GM23338 (cell line): ENCODE results near the gene PCDHGA11. TPM values are rescaled to one million over a fixed set of nuclear protein-coding genes. Genes with fewer than 3 reads are reported as not detected.

Source experiments
- ATAC-seq: fragments of 200-7000 bp; cut with Tn5 transposase; 3 replicates; pipeline ENCODE4 v1.9.1; 2020
- DNase-seq: peaks from one replicate; pipeline ENCODE4 v3.0.0-alpha.2; 2015; ENCODE audit warnings: low spot score
- H2AFZ ChIP-seq: fragments of 200-600 bp; sonication (generic); 2 replicates; pipeline ENCODE4 v1.8.0; 2016; ENCODE audit warnings: antibody characterized with exemption, mild to moderate bottlenecking, moderate library complexity
- H3F3A ChIP-seq: fragments of 200-600 bp; sonication (generic); replicated peaks from 2 replicates; pipeline ENCODE4 v1.8.0; 2017; ENCODE audit warnings: antibody characterized with exemption, mixed run types, low read depth
- H3K27ac ChIP-seq: fragments of 200-600 bp; sonication (generic); 2 replicates; pipeline ENCODE4 v1.6.1; 2016; ENCODE audit warnings: low read depth
- H3K27me3 ChIP-seq: fragments of 200-600 bp; sonication (generic); 2 replicates; pipeline ENCODE4 v1.8.0; 2016; ENCODE audit warnings: mild to moderate bottlenecking, mixed run types, moderate library complexity; ENCODE audit not compliant: insufficient read depth
- H3K36me3 ChIP-seq: fragments of 200-600 bp; sonication (generic); 2 replicates; pipeline ENCODE4 v1.8.0; 2016; ENCODE audit warnings: mild to moderate bottlenecking; ENCODE audit not compliant: insufficient read depth
- H3K4me1 ChIP-seq: fragments of 200-600 bp; sonication (generic); 2 replicates; pipeline ENCODE4 v1.8.0; 2016; ENCODE audit warnings: mild to moderate bottlenecking, moderate library complexity; ENCODE audit not compliant: insufficient read depth
- H3K4me2 ChIP-seq: fragments of 200-600 bp; sonication (generic); 2 replicates; pipeline ENCODE4 v1.7.1; 2017; ENCODE audit warnings: mixed run types
- H3K4me3 ChIP-seq: fragments of 200-600 bp; sonication (generic); 2 replicates; pipeline ENCODE4 v1.6.1; 2016; ENCODE audit warnings: mixed run types
- H3K79me2 ChIP-seq: fragments of 200-600 bp; sonication (generic); replicated peaks from 2 replicates; pipeline ENCODE4 v1.8.0; 2017; ENCODE audit warnings: mild to moderate bottlenecking; ENCODE audit not compliant: insufficient read depth
- H3K9me2 ChIP-seq: fragments of 200-600 bp; sonication (generic); 2 replicates; pipeline ENCODE4 v1.8.0; 2017; ENCODE audit not compliant: insufficient read depth
- H4K20me1 ChIP-seq: fragments of 200-600 bp; sonication (generic); replicated peaks from 2 replicates; pipeline ENCODE4 v1.8.0; 2017; ENCODE audit warnings: mild to moderate bottlenecking; ENCODE audit not compliant: insufficient read depth
- H3K27ac Mint-ChIP-seq: 2 replicates; pipeline ENCODE4 v1.8.0; 2020; ENCODE audit warnings: inconsistent platforms, mild to moderate bottlenecking, moderate library complexity, mixed read lengths
- H3K27me3 Mint-ChIP-seq: 3 replicates; pipeline ENCODE4 v1.8.0; 2022; ENCODE audit warnings: low read depth, mild to moderate bottlenecking, moderate library complexity, mixed read lengths, inconsistent platforms; ENCODE audit not compliant: insufficient read depth, poor library complexity
- H3K36me3 Mint-ChIP-seq: 3 replicates; pipeline ENCODE4 v1.8.0; 2021; ENCODE audit warnings: low read depth, mild to moderate bottlenecking, inconsistent platforms, moderate library complexity, mixed read lengths
- H3K4me1 Mint-ChIP-seq: 3 replicates; pipeline ENCODE4 v1.8.0; 2020; ENCODE audit warnings: mild to moderate bottlenecking, inconsistent platforms, mixed read lengths
- H3K4me3 Mint-ChIP-seq: 3 replicates; pipeline ENCODE4 v1.8.0; 2021; ENCODE audit warnings: moderate library complexity, mild to moderate bottlenecking, inconsistent platforms, mixed read lengths
- H3K9me3 Mint-ChIP-seq: 3 replicates; pipeline ENCODE4 v1.8.0; 2020; ENCODE audit warnings: moderate library complexity, mild to moderate bottlenecking, inconsistent platforms, mixed read lengths
- CREB1 ChIP-seq: fragments of 250-450 bp; sonication (Bioruptor Pico); IDR thresholded peaks from 2 replicates; pipeline ENCODE4 v1.5.0; 2020; ENCODE audit warnings: low read depth, mild to moderate bottlenecking, moderate library complexity
- CTCF ChIP-seq, 2 experiments: fragments of 200-600 bp in 1 of 2; sonication (generic) in 1 of 2; conservative IDR thresholded peaks; 2 replicates each; pipeline versions ENCODE4 v1.5.1 to v1.6.1; 2016 to 2017; ENCODE audit warnings: antibody characterized with exemption in 2 of 2, low read depth in 2 of 2, mild to moderate bottlenecking in 2 of 2, moderate library complexity in 1 of 2
- EZH2 ChIP-seq: fragments of 200-600 bp; sonication (generic); IDR thresholded peaks from one replicate; pipeline ENCODE4 v1.8.0; 2017; ENCODE audit warnings: antibody characterized with exemption, mild to moderate bottlenecking, low read depth; ENCODE audit not compliant: unreplicated experiment
- EZH2phosphoT487 ChIP-seq: fragments of 200-600 bp; sonication (generic); IDR thresholded peaks from one replicate; pipeline ENCODE4 v1.8.1; 2018; ENCODE audit warnings: antibody characterized with exemption; ENCODE audit not compliant: unreplicated experiment
- JUNB ChIP-seq: IDR thresholded peaks from one replicate; pipeline ENCODE4 v1.6.1; 2016; ENCODE audit warnings: antibody characterized with exemption; ENCODE audit not compliant: unreplicated experiment
- NANOG ChIP-seq: IDR thresholded peaks from 2 replicates; pipeline ENCODE4 v1.6.1; 2016; ENCODE audit warnings: antibody characterized with exemption, borderline replicate concordance
- POLR2AphosphoS5 ChIP-seq: IDR thresholded peaks from 2 replicates; pipeline ENCODE4 v1.6.1; 2016; ENCODE audit warnings: antibody characterized with exemption, low read depth
- STAT1 ChIP-seq: IDR thresholded peaks from one replicate; pipeline ENCODE4 v1.6.1; 2016; ENCODE audit warnings: antibody characterized with exemption; ENCODE audit not compliant: unreplicated experiment
- ZNF114 ChIP-seq: fragments of 250-450 bp; sonication (Bioruptor Pico); IDR thresholded peaks from 2 replicates; pipeline ENCODE4 v1.5.0; 2020; ENCODE audit warnings: mild to moderate bottlenecking, moderate library complexity
- ZNF331 ChIP-seq: fragments of 250-450 bp; sonication (Bioruptor Pico); IDR thresholded peaks from 2 replicates; pipeline ENCODE4 v1.5.0; 2020; ENCODE audit warnings: low read depth, mild to moderate bottlenecking, moderate library complexity
- ZNF462 ChIP-seq: fragments of 250-450 bp; sonication (Bioruptor Pico); IDR thresholded peaks from 2 replicates; pipeline ENCODE4 v1.5.0; 2020; ENCODE audit warnings: mild to moderate bottlenecking, moderate library complexity
- polyA plus RNA-seq: library from polyadenylated mRNA; unstranded; fragments of >200 nt; fragmentation: Nextera tagmentation; extraction: Ambion mirVana; gene quantifications from 2 replicates; pipeline ENCODE4 v1.2.1, GENCODE V29; 2016
- total RNA-seq: library from RNA; depleted of rRNA; stranded (reverse); fragments of >200 nt; shearing (Covaris generic); gene quantifications from 2 replicates; pipeline ENCODE4 v1.2.3, GENCODE V29; 2014
- TF ChIP-seq, protein P1 (sequence below): IDR thresholded peaks from 2 replicates; pipeline ENCODE4 v1.6.1; 2016; ENCODE audit warnings: antibody characterized with exemption
- TF ChIP-seq, protein P2 (sequence below): IDR thresholded peaks from one replicate; pipeline ENCODE4 v1.6.1; 2018; ENCODE audit warnings: antibody characterized with exemption; ENCODE audit not compliant: unreplicated experiment

Gene PCDHGA11
- total and polyA plus RNA-seq, 2 experiments from 2014 or later: 3.0 to 10.7 TPM

- Histone ChIP-seq H3K4me3 (no peak overlapping the region), H3K4me1 (peaks cover 5% of the 10 kb centered on the region), H3K79me2 (0 out of 2 replicates have a peak, but pooled peaks cover 4% of the 10 kb centered on the region), H3F3A (no peaks in the 10 kb centered on the region), H4K20me1 (peaks cover 7% of the 10 kb centered on the region; the same call in 1 of the 2 replicates), H3K27me3 (peaks cover 8% of the 10 kb centered on the region), H2AFZ (no peak overlapping the region), H3K4me2 (no peak overlapping the region), H3K9me2 (no peaks in the 10 kb centered on the region), H3K27ac (no peak overlapping the region), H3K36me3 (no peaks in the 10 kb centered on the region)
- ATAC-seq (no peak), DNase-seq (no peak)
- Mint-ChIP-seq H3K4me3 (no peak overlapping the region), H3K27ac (no peak overlapping the region), H3K27me3 (peaks cover 18% of the 10 kb centered on the region), H3K4me1 (peaks cover 14% of the 10 kb centered on the region), H3K9me3 (peaks cover 38% of the 10 kb centered on the region), H3K36me3 (peaks cover 43% of the 10 kb centered on the region)
- TF ChIP-seq STAT1 (no peak), NANOG (no peak), POLR2AphosphoS5 (no peak), CTCF (conservative IDR thresholded peaks at IDR 0.05; ENCODE audit: low read depth in 2 of 2) (no peak), CREB1 (CRISPR knock-in tag) (no peak), ZNF114 (no peak), ZNF462 (CRISPR knock-in tag) (no peak), JUNB (no peak), ZNF331 (CRISPR knock-in tag) (no peak), EZH2phosphoT487 (no peak), EZH2 (no peak)
- TF ChIP-seq, protein P1, sequence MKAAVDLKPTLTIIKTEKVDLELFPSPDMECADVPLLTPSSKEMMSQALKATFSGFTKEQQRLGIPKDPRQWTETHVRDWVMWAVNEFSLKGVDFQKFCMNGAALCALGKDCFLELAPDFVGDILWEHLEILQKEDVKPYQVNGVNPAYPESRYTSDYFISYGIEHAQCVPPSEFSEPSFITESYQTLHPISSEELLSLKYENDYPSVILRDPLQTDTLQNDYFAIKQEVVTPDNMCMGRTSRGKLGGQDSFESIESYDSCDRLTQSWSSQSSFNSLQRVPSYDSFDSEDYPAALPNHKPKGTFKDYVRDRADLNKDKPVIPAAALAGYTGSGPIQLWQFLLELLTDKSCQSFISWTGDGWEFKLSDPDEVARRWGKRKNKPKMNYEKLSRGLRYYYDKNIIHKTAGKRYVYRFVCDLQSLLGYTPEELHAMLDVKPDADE: no peak
- TF ChIP-seq, protein P2, sequence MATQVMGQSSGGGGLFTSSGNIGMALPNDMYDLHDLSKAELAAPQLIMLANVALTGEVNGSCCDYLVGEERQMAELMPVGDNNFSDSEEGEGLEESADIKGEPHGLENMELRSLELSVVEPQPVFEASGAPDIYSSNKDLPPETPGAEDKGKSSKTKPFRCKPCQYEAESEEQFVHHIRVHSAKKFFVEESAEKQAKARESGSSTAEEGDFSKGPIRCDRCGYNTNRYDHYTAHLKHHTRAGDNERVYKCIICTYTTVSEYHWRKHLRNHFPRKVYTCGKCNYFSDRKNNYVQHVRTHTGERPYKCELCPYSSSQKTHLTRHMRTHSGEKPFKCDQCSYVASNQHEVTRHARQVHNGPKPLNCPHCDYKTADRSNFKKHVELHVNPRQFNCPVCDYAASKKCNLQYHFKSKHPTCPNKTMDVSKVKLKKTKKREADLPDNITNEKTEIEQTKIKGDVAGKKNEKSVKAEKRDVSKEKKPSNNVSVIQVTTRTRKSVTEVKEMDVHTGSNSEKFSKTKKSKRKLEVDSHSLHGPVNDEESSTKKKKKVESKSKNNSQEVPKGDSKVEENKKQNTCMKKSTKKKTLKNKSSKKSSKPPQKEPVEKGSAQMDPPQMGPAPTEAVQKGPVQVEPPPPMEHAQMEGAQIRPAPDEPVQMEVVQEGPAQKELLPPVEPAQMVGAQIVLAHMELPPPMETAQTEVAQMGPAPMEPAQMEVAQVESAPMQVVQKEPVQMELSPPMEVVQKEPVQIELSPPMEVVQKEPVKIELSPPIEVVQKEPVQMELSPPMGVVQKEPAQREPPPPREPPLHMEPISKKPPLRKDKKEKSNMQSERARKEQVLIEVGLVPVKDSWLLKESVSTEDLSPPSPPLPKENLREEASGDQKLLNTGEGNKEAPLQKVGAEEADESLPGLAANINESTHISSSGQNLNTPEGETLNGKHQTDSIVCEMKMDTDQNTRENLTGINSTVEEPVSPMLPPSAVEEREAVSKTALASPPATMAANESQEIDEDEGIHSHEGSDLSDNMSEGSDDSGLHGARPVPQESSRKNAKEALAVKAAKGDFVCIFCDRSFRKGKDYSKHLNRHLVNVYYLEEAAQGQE: no peak
Measured at GRCh38 chr5:141411575-141411974, 9.3 kb upstream of the PCDHGA11 start.
